GM21526 (cell line): ENCODE measurements around the gene SPTBN5.

ENCODE experiments used
- ATAC-seq: cut with Tn5 transposase; IDR thresholded peaks from one replicate; pipeline ENCODE4 v1.9.1; 2021; ENCODE audit warnings: moderate library complexity; ENCODE audit not compliant: unreplicated experiment, low FRiP score

The SPTBN5 gene

DNA sequence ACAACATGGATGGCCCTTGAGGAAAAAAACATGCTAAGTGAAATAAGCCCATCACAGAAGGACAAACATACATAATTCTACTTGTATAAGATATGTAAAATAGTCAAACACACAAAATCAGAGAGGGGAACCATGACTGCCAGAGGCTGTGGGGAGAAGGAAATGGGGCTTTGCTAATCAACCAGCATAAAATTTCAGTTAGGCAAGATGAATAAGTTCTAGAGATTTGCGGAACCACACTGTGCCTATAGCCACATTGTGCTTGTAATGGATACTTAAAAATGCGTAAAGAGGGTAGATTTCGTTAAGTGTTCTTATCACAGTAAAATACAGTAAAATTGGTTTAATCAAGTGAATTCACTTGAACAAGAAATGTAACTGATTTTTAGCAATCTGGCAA, 33.7 kb upstream of the SPTBN5 start:
- ATAC-seq: no peak

DNA sequence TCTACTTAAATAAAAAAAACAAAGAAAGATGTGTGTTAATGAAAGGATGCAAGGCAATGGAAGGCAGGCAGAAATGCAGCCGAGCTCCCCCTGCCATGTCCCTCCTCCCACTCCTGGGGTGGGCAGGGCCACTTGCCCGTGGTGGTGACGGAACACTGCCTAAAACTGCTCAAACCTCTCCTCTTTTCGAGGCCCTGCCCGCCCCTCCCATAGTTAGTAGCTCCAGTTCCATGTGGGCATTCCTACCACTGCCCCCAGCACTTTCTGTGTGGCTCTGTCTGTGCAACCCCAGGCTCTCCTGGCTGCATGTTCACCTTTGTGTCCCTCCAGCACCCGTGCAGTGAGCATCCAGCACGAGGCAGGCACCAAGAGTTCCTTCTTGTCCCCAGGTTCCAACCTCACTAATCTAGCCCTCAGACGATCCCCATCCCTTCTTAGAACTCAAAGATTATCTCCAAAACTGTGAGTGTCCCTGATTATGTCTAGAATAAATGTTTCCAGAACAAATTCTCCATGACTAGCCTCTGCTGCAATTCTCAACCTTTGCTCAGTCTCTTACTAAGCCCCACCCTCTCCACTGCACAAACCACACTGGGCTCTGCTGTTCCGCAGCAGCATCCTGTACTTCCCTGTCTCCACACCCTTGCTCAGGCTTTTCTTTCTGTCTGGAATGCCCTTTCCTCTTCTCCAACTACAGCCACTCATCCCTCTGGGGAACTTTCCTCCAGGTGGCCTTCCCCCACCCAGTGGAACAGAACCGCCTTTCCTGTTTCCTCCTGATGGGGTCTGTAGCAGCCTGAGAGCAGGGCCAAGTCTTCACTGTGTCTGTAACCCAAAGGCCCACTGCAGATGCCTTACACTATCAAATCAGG, 32.6 kb upstream of the SPTBN5 start:
- no peak for ATAC-seq

- no peak for ATAC-seq
Observed at GRCh38 chr15:41925086-41925608, 31.3 kb upstream of the SPTBN5 start.

- ATAC-seq: no peak
Observed at GRCh38 chr15:41923401-41923997, 29.6 kb upstream of the SPTBN5 start.

GRCh38 chr15:41922353-41922752, 28.5 kb upstream of the SPTBN5 start:
- no peak for ATAC-seq

DNA sequence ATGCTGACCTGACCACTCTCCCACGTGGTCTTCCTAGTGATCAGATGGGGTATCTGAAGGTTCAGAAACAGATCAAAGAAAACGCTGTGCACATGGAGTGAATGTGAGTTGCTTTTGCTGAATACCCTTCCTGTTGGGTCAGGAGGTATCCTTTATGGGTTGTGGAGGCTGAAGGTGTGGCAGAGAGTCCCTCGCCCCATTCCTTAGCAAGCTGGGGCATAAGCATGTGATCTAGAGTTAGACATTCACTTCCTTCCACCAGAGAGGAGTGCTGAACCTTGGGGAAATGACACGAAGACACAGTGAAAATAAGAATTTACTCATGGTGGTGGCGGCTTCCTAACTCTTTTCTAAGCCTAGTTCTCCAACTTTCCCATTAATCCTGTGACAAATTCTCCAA, 27.8 kb upstream of the SPTBN5 start:
- no peak for ATAC-seq

DNA sequence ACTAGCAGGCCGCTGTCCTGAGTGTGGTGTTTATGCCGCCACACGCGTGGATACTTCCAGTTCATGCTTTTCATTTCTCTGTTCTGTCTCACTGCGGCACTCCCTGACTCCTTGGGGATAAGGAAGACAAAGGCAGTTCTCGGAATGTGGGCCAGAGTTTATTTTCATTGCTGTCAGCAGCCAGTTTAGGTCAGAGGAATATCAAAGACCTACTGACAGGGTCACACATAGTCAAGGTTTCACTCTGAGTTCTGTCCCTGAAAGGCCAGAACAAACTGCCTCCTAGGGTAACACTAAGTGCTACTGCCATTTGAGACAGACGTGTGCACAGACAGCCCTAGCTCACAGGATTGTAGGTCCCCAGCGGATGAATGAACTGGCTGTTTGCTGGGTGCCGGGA, 27.3 kb upstream of the SPTBN5 start:
- no peak for ATAC-seq

GRCh38 chr15:41919954-41920538, 26.2 kb upstream of the SPTBN5 start:
- no peak for ATAC-seq

GRCh38 chr15:41919201-41919820, 25.5 kb upstream of the SPTBN5 start:
- ATAC-seq: no peak

- no peak for ATAC-seq
Observed at GRCh38 chr15:41918506-41919126, 24.8 kb upstream of the SPTBN5 start.

DNA sequence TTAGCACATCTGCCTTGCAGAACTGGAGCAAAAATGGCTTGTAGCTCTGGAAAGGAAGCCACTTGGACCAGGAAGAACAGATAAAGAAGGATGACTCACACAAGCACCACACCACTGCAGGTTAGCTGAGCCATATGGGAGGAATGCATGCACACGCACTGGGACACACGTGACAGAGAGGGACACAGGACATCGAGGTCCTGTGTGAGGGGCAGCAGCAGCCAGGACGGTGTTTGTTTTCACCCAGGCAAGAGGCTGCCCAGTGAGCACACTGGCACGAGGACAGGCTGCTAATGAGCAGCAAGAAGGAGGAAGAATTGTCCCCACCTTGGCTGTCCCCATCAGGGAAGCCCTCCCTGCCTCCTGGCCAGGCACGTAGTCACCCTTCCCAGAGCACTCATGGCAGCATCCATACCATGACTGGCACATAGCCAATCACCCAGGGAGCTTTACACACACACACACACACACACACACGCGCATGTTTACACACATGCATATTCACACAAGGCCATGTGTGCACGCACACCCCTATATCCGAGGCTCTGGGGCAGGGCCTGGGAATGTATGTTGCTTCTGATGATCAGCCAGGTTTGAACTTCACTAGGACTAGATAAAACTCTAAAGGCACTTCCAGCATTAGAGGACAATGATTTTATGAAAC, 24.0 kb upstream of the SPTBN5 start:
- ATAC-seq: no peak

- ATAC-seq: no peak
Observed at GRCh38 chr15:41915255-41915994, 21.6 kb upstream of the SPTBN5 start.

DNA sequence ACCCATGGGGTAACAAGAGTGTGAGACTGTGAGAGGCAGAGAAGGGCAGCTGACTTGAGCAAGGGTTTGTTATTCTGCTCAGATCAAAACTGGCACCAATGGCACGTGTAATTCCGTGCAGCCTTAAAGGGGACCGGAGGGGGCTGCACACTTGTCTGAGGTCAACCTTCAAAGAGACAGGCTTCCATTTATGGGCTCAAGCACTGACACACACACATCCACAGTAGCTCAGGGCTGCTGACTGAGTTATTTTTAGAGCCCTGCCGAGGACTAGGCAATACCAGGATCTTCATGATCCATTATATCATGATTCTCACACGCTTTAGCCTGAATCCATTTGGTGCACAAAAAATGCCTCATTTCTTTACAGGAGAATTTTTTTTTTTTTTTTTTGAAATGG, 20.6 kb upstream of the SPTBN5 start:
- no peak for ATAC-seq

DNA sequence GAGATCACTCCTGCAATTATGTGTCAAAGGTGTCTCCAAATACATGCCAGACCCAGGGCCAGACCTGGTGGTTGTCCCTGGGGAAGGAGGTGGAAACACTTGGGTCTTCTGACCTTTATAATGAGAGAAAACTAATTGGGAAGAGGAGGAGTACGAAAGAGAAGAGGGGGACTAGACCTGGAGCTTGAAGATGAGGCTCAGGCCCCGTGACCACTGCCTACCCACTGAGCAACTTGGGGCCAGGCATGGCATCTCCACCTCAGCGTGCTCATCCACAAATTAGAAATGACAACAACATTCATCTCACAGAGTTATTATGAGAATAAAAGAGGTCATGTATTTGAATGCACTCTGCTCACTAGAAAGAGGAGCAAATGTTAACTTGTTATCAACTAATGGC, 19.4 kb upstream of the SPTBN5 start:
- no peak for ATAC-seq

DNA sequence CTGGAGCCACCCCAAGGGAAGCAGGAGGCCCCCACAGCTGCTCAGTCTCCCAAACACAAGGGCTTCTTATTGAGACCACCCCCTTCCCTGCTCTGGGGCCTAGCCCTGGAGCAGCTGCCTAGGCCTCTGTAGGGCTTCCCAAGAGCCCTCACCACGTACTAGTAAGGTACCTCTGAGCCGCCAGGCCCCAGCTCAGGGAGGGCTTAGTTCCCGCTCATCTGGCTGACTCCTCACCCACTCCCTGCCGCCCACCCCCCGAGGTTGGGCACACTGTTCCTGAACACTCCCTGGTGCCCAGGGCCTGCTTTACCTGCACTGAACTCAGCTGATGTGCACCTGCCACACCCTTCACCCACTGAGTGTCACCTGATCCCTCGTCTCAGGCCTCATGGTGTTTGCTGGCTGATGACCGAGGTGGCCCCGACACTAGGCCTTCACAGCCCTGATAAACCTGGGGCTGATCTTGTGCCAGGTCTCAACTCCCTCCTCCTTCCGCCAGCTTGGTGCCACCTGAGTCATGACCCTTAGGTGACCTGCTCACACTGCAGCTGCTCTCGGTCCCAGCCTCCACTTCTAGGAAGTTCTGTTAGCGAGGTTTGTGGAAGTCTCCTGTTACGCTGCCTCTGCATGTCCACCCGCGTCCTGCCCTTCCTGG, 18.0 kb upstream of the SPTBN5 start:
- ATAC-seq: no peak

DNA sequence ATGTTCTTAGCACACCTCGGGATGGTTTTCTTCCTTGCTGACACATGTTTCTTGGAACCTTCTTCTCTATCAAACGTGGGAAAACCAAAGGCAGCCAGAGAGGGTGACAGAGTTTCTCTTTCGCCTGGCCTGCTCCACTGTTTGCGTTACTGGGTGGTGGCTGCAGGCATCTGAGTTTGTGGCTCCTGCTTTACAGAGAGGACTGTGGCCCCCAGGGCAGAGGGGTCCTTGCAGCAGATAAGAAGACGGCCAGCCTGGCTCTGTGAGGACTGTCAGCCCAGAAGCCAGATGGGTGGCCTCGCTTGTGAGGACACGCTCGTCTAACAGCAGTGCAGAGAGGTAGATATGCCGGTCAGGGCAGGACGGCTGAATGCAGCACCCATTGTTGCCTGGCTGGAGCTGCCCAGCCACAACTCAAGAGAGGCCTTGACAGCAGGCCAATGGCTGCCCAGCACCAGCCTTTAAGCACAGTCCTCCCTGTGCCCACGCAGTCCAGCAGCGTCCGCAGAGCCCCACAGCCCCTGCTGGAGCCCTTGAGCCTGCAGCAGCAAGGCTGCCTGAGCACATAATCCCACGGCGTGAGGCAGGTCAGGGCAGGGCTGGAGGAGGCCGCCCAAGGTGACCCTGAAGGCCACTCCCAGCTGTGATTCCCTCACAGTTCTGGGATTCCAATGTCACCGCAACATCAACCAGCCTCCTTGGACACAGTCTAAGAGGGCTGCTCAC, 15.0 kb upstream of the SPTBN5 start:
- no peak for ATAC-seq

DNA sequence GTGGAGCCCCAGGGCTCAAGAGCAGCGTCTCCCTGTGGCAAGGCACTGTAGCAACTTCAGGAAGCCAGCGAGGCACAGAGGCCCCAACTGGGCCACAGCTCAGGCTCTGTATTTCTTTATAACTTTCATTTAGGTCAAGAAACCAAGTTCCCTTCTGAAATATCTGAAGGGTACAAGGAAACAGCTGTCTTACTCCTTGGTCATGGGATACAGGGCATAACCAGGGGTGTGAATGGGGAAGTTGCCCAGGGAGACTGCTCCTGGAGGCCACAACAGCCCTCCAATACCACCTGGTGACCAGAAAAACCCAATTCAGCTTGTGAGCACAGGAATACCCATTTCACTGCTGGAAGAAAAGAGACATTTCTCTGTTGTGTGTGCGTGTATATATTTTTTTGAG, 13.3 kb upstream of the SPTBN5 start:
- ATAC-seq: no peak

DNA sequence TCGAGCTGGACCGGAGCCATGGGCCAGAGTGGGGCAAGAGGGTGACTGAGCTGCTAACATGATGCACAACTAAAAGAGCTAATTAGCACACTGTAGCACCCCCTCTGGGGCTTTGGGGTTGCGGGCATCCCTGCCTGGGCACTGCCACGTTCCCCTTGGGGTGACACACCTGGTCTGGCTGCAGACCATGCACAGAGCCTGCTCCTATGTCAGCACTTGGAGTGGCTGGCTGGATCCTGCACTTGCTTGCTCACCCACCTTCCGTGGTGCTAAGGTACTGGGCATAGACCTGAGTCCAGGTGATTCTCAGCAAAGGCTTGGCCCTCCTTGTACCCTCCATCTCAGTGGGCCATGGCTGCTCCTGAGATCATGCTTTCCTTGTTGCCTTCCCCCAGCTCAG, 12.8 kb upstream of the SPTBN5 start:
- ATAC-seq: no peak
